GM12878 (cell line): ENCODE results near the gene FBLN1. TPM values are rescaled to one million over a fixed set of nuclear protein-coding genes. Genes with fewer than 3 reads are reported as not detected.

Experiments
- ATAC-seq: fragments of 200-7000 bp; cut with Tn5 transposase; 3 replicates; pipeline ENCODE4 v1.9.1; 2020; ENCODE audit warnings: mild to moderate bottlenecking, moderate library complexity
- BruUV-seq: library from RNA; stranded (reverse); fragments of 400-500 nt; replicated peaks from 2 replicates; lab custom pipeline; 2021; lab: Mats Ljungman, UMichigan
- CTCF ChIA-PET: fragments of 300-600 bp; sonication (Branson Sonifier 250); formaldehyde crosslinking; extraction: SDS; loops from one replicate; lab custom pipeline; 2021; ENCODE audit warnings: inconsistent platforms; lab: Yijun Ruan, JAX
- POLR2A ChIA-PET: fragments of 350-600 bp; formaldehyde crosslinking; extraction: SDS; loops from one replicate; lab custom pipeline; 2021; ENCODE audit warnings: inconsistent platforms; lab: Charles Lee
- RAD21 ChIA-PET: fragments of 300-600 bp; sonication (Branson Sonifier 250); formaldehyde crosslinking; loops from one replicate; lab custom pipeline; 2023; ENCODE audit warnings: antibody characterized with exemption; ENCODE audit not compliant: unreplicated experiment; lab: Charles Lee
- SMC1A ChIA-PET: fragments of 300-600 bp; sonication (Branson Sonifier 250); formaldehyde crosslinking; loops from one replicate; lab custom pipeline; 2023; ENCODE audit not compliant: unreplicated experiment, uncharacterized antibody; lab: Charles Lee
- DNase-seq: peaks from one replicate; pipeline ENCODE4 v3.0.0-alpha.2; 2011; ENCODE audit warnings: low read depth, low spot score
- FAIRE-seq: peaks from 3 replicates; lab custom pipeline; 2011; peaks lifted over from hg19 to GRCh38; lab: Jason Lieb, UNC
- H2AFZ ChIP-seq: 2 replicates; pipeline ENCODE4 v1.6.0; 2011; ENCODE audit warnings: low read depth, low read length, control low read depth; ENCODE audit not compliant: control insufficient read depth
- H3K27ac ChIP-seq: 2 replicates; pipeline ENCODE4 v1.5.1; 2011; ENCODE audit warnings: control low read depth; ENCODE audit not compliant: control insufficient read depth, insufficient read depth
- H3K27me3 ChIP-seq, 2 experiments: replicated peaks in 1 of 2; 2 replicates each; pipeline versions ENCODE4 v1.6.0 to v1.6.1; 2011; ENCODE audit warnings: low read length in 1 of 2; ENCODE audit not compliant: control insufficient read depth in 2 of 2, insufficient read depth in 2 of 2
- H3K36me3 ChIP-seq, 2 experiments: 2 replicates each; pipeline ENCODE4 v1.5.1; 2011; ENCODE audit warnings: low read length in 1 of 2; ENCODE audit not compliant: control insufficient read depth in 2 of 2, insufficient read depth in 2 of 2
- H3K4me1 ChIP-seq: 2 replicates; pipeline ENCODE4 v1.6.1; 2011; ENCODE audit warnings: mild to moderate bottlenecking, low read length, moderate library complexity, mixed read lengths; ENCODE audit not compliant: control insufficient read depth, insufficient read depth
- H3K4me2 ChIP-seq: 2 replicates; pipeline ENCODE4 v1.6.0; 2011; ENCODE audit warnings: control low read depth; ENCODE audit not compliant: control insufficient read depth, insufficient read depth
- H3K4me3 ChIP-seq: fragments of 200-600 bp; sonication (generic); 2 replicates; pipeline ENCODE4 v1.5.1; 2016
- H3K79me2 ChIP-seq: 2 replicates; pipeline ENCODE4 v1.6.0; 2011; ENCODE audit warnings: low read length; ENCODE audit not compliant: control insufficient read depth, insufficient read depth
- H3K9ac ChIP-seq: 2 replicates; pipeline ENCODE4 v1.8.0; 2011; ENCODE audit warnings: low read length, control low read depth, mixed read lengths; ENCODE audit not compliant: control insufficient read depth, insufficient read depth
- H3K9me3 ChIP-seq: replicated peaks from 3 replicates; pipeline ENCODE4 v1.5.1; 2011; ENCODE audit warnings: mild to moderate bottlenecking, low read length; ENCODE audit not compliant: control insufficient read depth, insufficient read depth
- H4K20me1 ChIP-seq: 2 replicates; pipeline ENCODE4 v1.6.0; 2011; ENCODE audit not compliant: control insufficient read depth, insufficient read depth
- E2F4 ChIP-seq: IDR thresholded peaks from 2 replicates; pipeline ENCODE4 v1.6.1; 2012; ENCODE audit warnings: low read depth, low read length, improper control_type of control experiment
- HSF1 ChIP-seq: fragments of 150-350 bp; IDR thresholded peaks from 2 replicates; pipeline ENCODE4 v1.6.1; 2014; ENCODE audit warnings: mild to moderate bottlenecking, low read depth, low read length
- WGBS: methylation state at CpG from one replicate; pipeline ENCODE4 v1.1.6; 2016; ENCODE audit warnings: low lambda C conversion rate; ENCODE audit not compliant: insufficient replicate concordance, insufficient coverage; ENCODE audit errors: missing lambda C conversion rate; 5-methylcytosine and 5-hydroxymethylcytosine counted together
- in situ Hi-C: fragments of 300-500 bp; cut with MboI; formaldehyde crosslinking; loops from 9 replicates; pipeline ENCODE4 v1.14.3; 2018; ENCODE audit warnings: mixed read lengths
- intact Hi-C: fragments of 100-400 bp; cut with micrococcal nuclease; formaldehyde crosslinking; loops from one replicate; pipeline ENCODE4 v1.14.2; 2022; ENCODE audit not compliant: unreplicated experiment
- polyA plus RNA-seq, 11 experiments: library from polyadenylated mRNA; depleted of rRNA in 4 of 11; unstranded in 6 of 11; stranded (reverse) in 5 of 11; fragments of >200 nt; fragmentation: Nextera tagmentation in 4 of 11; fragmentation: Illumina TruSeq in 1 of 11; extraction: Ambion mirVana in 4 of 11; extraction: Trizol in 1 of 11; gene quantifications; 1 replicate in 1 of 11; 2 replicates in 10 of 11; pipeline versions ENCODE4 v1.2.1 to v1.2.3, GENCODE V29; 2011 to 2016; ENCODE audit warnings: inconsistent platforms in 2 of 11, missing spikeins in 2 of 11, low read depth in 1 of 11
- total RNA-seq, 4 experiments: library from RNA; depleted of rRNA in 3 of 4; stranded (reverse); fragments of >200 nt in 3 of 4; fragmentation: Illumina TruSeq in 1 of 4; extraction: Trizol in 1 of 4; gene quantifications; 2 replicates each; pipeline versions ENCODE4 v1.2.1 to v1.2.3, GENCODE V29; 2013 to 2021

FBLN1 gene
- total and polyA plus RNA-seq, 10 of the 15 experiments (the other 5 are each of a cell fraction or from before 2014, with no cell fraction given) = 0.20 to 0.51 TPM; not detected in 8

- no peak overlapping the region for H3K9ac ChIP-seq
- no peak for ATAC-seq
- FAIRE-seq = no peak
These were observed 50.1 kb downstream of the FBLN1 start for GRCh38 chr22:45552580-45553350.

More at GRCh38 chr22:45552580-45553350, 50.1 kb downstream of the FBLN1 start:
- H3K4me3 ChIP-seq = no peak overlapping the region
- ChIA-PET SMC1A (no interaction called here), RAD21 (no interaction called here), CTCF (interaction anchor here (1.0 kb wide), 1 partner anchor 10 kb away, joined by 3 read pairs; no protein-coding TSS in a partner anchor), POLR2A (interaction anchor here (0.5 kb wide), 1 partner anchor 82 kb away, joined by 6 read pairs; no protein-coding TSS in a partner anchor)
- H3K27me3 ChIP-seq = no peaks in the 10 kb centered on the region
- no peak for DNase-seq
- H3K4me2 ChIP-seq = no peak overlapping the region
- in situ Hi-C loops = loop anchor here (5.0 kb wide), 1 partner anchor 285 kb away; no protein-coding TSS in a partner anchor
- H3K79me2 ChIP-seq = no peaks in the 10 kb centered on the region
- no peaks in the 10 kb centered on the region for H3K36me3 ChIP-seq
- H3K9me3 ChIP-seq = no peaks in the 10 kb centered on the region; the same call in 2 of the 3 replicates
- no peaks in the 10 kb centered on the region for H3K4me1 ChIP-seq
- intact Hi-C loops = loop anchor here (1.0 to 5.0 kb wide), 2 partner anchors 111 to 285 kb away; no protein-coding TSS in a partner anchor
- H3K27ac ChIP-seq = no peak overlapping the region
- 63% methylated on average over 30 of the region's 30 CpGs for WGBS
- no peaks in the 10 kb centered on the region for H4K20me1 ChIP-seq
- no peak for TF ChIP-seq HSF1
- TF ChIP-seq E2F4 = no peak
- no TSS peak for BruUV-seq
- H2AFZ ChIP-seq = no peak overlapping the region
